Measurements from ENCODE around the gene UBE2Q1. TPM values are rescaled to one million over a fixed set of nuclear protein-coding genes. Genes with fewer than 3 reads are reported as not detected.

Gene UBE2Q1
- total RNA-seq, 1 experiment from 2014 or later: 55.8 TPM

DNA sequence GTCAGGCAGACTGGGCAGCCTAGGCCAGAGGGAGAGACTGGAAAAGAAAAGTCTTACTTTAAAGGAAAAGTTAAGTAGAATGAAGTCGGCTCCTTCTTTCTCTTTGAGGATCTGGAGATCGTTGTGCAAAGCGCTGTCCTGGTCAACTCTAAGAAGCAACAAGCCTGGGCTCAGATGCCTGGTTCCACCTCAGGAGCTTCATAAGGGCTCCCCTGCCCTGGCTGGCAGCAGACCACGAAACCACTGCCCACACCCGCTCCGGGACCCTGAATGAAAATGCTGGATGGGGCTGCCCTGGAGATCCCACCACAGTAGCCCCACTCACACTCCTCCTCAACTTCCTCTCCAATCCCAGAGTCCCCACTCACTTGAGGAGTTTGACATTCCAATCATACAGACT, 6.4 kb downstream of the UBE2Q1 start:
- Histone ChIP-seq H3K4me3 (no peak overlapping the region), H3K4me1 (replicated peaks) (peaks cover 15% of the 10 kb centered on the region), H3K27me3 (replicated peaks) (no peaks in the 10 kb centered on the region), H3K36me3 (peaks cover 80% of the 10 kb centered on the region), H3K9me3 (replicated peaks) (no peaks in the 10 kb centered on the region), H3K27ac (no peak overlapping the region)
- DNase-seq (ENCODE audit: low read depth in 1 of 2, low spot score in 2 of 2): no peak

DNA sequence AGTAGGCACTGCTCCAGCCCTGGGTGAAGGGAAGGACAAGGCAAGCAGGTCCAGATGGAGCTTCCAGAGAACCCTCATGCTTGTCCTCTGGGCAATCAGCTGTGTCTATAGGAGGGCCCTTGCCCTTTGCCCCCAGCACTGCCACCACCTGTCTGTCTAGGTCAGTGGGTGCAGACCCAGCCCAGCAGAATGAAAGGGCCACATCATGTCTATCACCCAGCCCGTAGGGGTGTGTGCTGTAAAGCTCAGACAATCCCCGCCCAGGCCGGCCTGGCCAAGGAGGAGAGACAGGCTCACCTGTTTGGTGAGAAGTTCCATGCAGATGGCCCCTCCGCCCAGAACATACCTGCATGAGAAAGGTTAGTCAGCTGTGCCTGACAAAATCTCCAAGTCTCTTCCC, 7.0 kb downstream of the UBE2Q1 start:
- DNase-seq (ENCODE audit: low read depth in 1 of 2, low spot score in 2 of 2): no peak
- Histone ChIP-seq H3K27me3 (replicated peaks) (no peaks in the 10 kb centered on the region), H3K9me3 (replicated peaks) (no peaks in the 10 kb centered on the region), H3K36me3 (peaks cover 77% of the 10 kb centered on the region), H3K27ac (no peak overlapping the region), H3K4me3 (no peak overlapping the region), H3K4me1 (replicated peaks) (peaks cover 10% of the 10 kb centered on the region)

DNA sequence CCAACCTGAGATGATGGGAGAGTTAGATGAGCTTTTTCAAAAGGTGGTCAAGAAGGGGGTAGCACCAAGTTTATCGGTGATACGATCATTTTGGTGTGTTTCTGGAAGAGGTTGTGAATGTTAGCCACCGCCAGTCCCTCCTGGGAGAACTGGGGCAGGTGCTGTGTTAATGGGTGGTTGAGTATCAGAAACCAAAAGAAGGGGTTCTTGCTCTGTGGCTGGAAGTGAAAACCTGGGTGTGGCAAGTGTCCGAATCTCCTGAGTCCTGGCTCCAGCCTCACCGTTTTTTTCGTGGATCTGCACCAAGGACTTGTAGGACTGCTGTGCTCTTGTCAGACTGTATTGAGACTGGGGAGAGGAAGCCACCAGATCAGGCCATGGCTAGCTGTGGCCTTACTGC, 7.8 kb downstream of the UBE2Q1 start:
- Histone ChIP-seq H3K4me3 (no peak overlapping the region), H3K27me3 (replicated peaks) (no peaks in the 10 kb centered on the region), H3K27ac (no peak overlapping the region), H3K4me1 (replicated peaks) (0 out of 2 replicates have a peak, but pooled peaks cover 5% of the 10 kb centered on the region), H3K36me3 (peaks cover 69% of the 10 kb centered on the region), H3K9me3 (replicated peaks) (no peaks in the 10 kb centered on the region)
- DNase-seq (ENCODE audit: low read depth in 1 of 2, low spot score in 2 of 2): no peak

DNA sequence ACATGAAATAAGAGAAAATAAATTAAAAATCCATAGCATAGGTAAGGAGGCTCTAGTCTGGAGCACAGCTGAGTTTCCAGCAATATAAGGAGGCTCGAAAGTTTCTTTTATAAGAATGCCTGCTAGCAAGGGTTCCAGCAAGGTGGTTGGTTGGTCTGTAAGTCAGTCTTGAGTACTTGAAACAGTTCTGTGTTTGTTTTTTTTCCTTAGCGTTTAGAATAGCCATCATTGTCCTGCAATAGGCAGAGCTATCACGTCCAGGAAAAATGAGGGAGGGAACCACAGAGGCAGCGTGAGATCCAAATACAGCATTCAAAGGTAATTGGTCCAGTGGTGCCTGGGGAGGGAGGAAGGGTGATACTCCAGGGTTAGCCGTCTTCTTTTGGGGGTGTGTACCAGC, 8.4 kb downstream of the UBE2Q1 start:
- no peak for DNase-seq (ENCODE audit: low read depth in 1 of 2, low spot score in 2 of 2)
- H3K27ac ChIP-seq: no peak overlapping the region
- H3K4me1 ChIP-seq (replicated peaks): 0 out of 2 replicates have a peak, but pooled peaks cover 5% of the 10 kb centered on the region
- H3K36me3 ChIP-seq: peaks cover 63% of the 10 kb centered on the region
- no peaks in the 10 kb centered on the region for H3K9me3 ChIP-seq (replicated peaks)
- no peaks in the 10 kb centered on the region for H3K27me3 ChIP-seq (replicated peaks)
- no peak overlapping the region for H3K4me3 ChIP-seq

DNA sequence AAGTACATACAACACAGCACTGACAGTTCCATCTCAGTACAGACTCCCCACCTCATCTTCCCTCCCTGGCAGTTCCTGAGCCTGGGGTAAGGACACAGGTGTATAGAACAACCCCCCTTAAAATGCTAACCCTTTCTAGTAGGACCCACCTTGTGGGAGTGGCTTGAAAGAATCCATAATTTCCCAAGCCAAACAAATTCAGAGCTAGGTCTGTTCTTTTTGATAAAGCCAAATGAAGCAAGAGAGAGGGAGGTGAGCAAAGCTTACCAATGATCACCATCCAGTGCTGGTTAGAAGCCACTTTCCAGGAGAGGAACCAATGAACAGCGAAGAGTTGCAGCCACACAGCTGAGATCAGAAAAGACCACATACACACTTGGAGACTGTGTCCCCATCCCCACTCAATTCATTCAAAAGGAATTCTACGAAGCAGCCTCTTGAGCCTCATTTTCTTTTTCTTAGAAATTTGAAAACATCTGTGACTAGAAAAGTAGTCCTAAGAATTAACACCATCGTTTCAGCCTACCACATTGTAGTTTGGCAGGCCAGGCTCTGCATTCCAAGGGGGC, 9.2 kb downstream of the UBE2Q1 start:
- peaks cover 55% of the 10 kb centered on the region for H3K36me3 ChIP-seq

DNA sequence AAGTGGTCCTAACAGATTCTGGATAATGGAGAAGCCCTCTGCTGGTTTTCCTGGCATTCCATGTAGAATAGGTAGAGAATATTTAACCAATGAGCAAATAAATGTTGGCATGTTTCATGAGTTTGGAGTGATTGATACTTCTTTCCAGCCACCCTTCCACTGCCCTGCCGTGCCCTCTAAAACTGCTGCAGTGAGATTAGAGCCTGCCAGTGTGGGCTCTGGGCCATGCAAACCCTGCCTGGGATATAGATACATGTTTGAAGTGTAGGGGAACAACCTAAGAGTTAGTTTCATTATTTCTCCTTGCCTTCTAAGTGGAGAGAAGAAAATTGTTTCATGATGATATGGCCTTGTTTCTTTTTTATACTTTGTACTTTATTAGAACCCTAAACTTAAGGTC, 10.4 kb downstream of the UBE2Q1 start:
- Histone ChIP-seq H3K4me1 (replicated peaks) (peaks cover 8% of the 10 kb centered on the region), H3K27ac (no peak overlapping the region), H3K4me3 (no peak overlapping the region), H3K27me3 (replicated peaks) (no peaks in the 10 kb centered on the region), H3K9me3 (replicated peaks) (no peaks in the 10 kb centered on the region), H3K36me3 (peaks cover 42% of the 10 kb centered on the region)
- DNase-seq (ENCODE audit: low read depth in 1 of 2, low spot score in 2 of 2): no peak

More for the DNA sequence above, 9.2 kb downstream of the UBE2Q1 start:
- Histone ChIP-seq H3K9me3 (replicated peaks) (no peaks in the 10 kb centered on the region), H3K4me3 (no peak overlapping the region), H3K4me1 (replicated peaks) (0 out of 2 replicates have a peak, but pooled peaks cover 5% of the 10 kb centered on the region), H3K27me3 (replicated peaks) (no peaks in the 10 kb centered on the region), H3K27ac (no peak overlapping the region)
- DNase-seq (ENCODE audit: low read depth in 1 of 2, low spot score in 2 of 2): no peak

DNA sequence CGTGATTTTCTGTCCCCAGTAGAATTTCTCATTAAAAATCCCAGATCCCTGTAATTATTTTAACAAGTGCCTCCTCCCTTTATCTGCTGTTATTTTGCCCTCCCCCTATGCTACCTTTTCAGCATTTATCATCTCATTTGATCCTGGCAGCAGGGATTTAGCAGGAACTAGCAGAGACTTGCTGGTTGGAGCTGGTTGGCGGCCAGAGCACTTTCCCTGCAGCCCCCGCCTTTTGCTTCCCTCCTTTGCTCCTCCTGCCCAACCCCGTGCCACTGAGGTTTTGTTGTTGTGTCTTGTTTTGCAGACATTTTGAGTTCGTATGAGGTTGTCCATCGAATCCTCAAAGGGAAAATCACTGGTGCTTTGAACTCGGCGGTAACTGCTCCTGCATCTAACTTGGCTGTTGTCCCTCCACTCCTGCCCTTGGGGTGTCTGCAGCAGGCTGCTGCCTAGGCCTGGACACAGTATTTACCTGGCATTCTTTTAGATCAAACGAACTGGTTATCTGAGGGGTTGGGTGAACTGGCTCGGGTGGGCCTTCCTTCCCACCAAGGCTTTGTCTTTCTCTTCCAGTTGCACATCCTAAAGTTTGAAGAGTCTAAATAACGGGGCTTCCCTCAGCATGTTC, 11.2 kb downstream of the UBE2Q1 start:
- Histone ChIP-seq H3K27ac (no peak overlapping the region), H3K36me3 (peaks cover 34% of the 10 kb centered on the region), H3K4me1 (replicated peaks) (peaks cover 6% of the 10 kb centered on the region), H3K27me3 (replicated peaks) (0 out of 2 replicates have a peak, but pooled peaks cover 2% of the 10 kb centered on the region), H3K4me3 (no peak overlapping the region), H3K9me3 (replicated peaks) (no peaks in the 10 kb centered on the region)
- DNase-seq (ENCODE audit: low read depth in 1 of 2, low spot score in 2 of 2): no peak

DNA sequence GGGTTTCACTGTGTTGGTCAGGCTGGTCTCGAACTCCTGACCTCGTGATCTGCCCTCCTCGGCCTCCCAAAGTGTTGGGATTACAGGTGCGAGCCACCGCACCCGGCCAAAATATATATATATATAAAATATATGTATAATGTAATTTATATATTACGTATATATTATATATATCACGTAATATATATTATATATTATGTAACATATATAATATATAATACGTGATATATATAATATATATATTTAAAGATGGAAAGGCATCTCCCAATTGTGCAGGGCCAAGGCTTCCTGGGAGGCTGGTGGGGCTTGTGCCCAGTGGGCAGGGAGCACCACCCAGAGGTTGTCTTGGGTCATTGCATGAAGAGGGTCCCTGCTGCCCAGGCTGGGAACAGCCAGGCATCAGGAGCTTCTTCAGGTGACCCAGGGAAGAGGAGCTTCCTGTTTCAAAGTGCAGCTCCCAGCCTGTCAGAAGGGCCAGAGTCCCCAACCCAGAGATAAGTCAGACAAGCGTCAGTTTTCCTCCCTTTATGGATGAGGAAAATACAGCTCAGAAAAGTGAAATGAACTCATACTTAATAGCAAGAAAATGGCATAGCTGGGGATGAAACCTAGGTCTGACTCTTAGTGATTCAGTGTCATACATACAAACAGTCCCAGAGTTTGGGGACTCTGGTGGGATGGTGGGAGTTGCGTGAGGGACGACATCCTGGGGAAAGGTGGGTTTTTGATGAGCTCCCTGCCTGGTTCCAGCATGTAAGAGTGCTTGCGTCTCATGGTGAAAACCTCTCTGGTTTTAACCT, 12.0 kb downstream of the UBE2Q1 start:
- peaks cover 27% of the 10 kb centered on the region for H3K36me3 ChIP-seq
- H3K4me1 ChIP-seq (replicated peaks): peaks cover 6% of the 10 kb centered on the region
- 0 out of 2 replicates have a peak, but pooled peaks cover 2% of the 10 kb centered on the region for H3K27me3 ChIP-seq (replicated peaks)
- peak; percentile 39 to 73 for DNase-seq (ENCODE audit: low read depth in 1 of 2, low spot score in 2 of 2)
- H3K4me3 ChIP-seq: no peak overlapping the region
- H3K9me3 ChIP-seq (replicated peaks): no peaks in the 10 kb centered on the region
- H3K27ac ChIP-seq: no peak overlapping the region

DNA sequence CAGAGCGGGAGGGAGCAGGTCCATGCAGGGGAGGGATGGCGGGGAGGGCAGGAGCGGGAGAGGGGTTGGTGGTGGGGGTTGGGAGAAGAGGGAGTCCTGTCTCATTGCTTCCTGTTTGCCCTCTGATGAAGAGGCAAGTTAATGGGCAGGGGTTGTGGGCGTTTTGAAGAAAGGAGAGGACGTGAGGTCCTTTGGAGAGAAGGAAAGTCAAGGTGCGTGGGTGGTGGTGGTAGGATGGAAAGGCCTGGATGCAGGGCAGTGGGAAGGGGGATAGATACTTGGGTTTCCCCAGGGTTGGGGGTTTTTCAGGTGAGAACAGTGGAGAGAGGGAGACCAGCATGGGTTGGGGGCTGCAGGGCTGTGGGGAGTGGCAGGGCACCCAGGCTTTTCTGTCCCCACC, 17.2 kb downstream of the UBE2Q1 start:
- peaks cover 12% of the 10 kb centered on the region for H3K4me1 ChIP-seq (replicated peaks)
- H3K27ac ChIP-seq: no peak overlapping the region
- no peaks in the 10 kb centered on the region for H3K9me3 ChIP-seq (replicated peaks)
- peaks cover 2% of the 10 kb centered on the region for H3K27me3 ChIP-seq (replicated peaks)
- no peaks in the 10 kb centered on the region for H3K36me3 ChIP-seq
- no peak overlapping the region for H3K4me3 ChIP-seq
- no peak for DNase-seq (ENCODE audit: low read depth in 1 of 2, low spot score in 2 of 2)

DNA sequence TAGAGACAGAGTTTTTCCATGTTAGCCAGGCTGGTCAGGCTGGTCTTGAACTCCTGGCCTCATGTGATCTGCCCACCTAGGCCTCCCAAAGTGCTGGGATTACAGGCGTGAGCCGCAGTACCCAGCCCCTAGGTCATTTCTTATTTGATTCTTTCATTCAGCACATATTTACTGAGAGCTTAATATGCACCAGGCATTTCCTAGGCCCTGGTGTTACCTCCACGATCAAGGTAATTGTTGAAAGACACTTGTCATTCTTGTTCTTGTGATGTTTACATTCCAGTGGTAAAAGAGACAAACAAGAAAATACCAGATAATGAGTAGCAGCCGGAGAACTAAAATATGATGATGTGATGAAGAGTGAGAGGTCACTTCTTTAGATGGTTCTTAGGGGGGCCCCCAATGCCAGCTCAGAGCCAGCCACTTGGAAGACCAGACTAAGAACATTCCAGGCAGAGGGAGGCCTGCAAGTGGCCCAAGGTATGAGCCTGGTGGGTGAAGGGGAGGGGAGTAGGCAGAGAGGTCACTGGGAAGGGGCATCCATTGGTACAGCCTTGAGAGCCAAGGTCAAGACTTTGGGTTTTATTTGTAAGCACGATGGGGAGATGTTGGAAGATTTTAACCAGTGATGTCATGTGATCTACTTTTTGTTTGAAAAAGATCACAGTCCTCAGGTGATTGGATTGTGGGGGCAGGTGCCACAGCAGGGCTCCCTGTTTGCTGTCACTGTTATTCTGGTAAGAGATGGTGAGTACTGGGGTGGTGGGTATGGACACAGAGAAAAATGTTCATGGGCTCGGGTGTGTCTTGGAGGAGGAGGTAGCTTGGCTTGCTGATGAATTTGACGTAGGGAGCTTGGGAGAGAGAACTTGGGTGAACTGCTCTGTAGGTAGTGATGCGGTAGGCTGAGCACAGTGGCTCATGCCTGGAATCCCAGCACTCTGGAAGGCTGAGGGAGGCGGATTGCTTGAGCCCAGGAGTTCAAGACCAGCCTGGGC, 18.7 kb downstream of the UBE2Q1 start:
- H3K9me3 ChIP-seq (replicated peaks): no peaks in the 10 kb centered on the region
- no peak overlapping the region for H3K4me3 ChIP-seq
- no peak overlapping the region for H3K27ac ChIP-seq
- H3K4me1 ChIP-seq (replicated peaks): peaks cover 12% of the 10 kb centered on the region
- peak in 1 of 2 experiments; percentile 20 for DNase-seq (ENCODE audit: low read depth in 1 of 2, low spot score in 2 of 2)
- no peaks in the 10 kb centered on the region for H3K36me3 ChIP-seq
- H3K27me3 ChIP-seq (replicated peaks): peaks cover 2% of the 10 kb centered on the region

DNA sequence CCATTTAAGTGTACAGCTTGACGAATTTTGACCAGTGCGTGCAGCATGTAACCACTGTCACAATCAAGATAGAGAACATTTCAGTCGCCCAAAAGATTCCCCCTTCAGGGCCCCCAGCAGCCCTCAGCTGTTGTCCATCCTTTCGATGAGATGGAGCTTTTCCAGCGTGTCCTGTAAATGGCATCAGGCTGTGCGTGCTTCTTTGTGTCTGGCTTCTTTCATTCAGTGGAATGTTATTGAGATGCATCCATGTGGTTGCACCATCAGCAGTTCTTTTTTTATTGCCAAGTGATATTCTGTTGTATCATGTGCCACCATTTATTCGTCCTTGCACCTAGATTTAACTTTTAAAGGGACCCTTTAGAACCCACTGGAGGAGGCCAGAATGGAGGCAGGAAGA, 21.9 kb downstream of the UBE2Q1 start:
- Histone ChIP-seq H3K4me3 (no peak overlapping the region), H3K4me1 (replicated peaks) (peaks cover 6% of the 10 kb centered on the region), H3K27me3 (replicated peaks) (peaks cover 3% of the 10 kb centered on the region), H3K27ac (no peak overlapping the region), H3K36me3 (no peaks in the 10 kb centered on the region), H3K9me3 (replicated peaks) (no peaks in the 10 kb centered on the region)
- no peak for DNase-seq (ENCODE audit: low read depth in 1 of 2, low spot score in 2 of 2)

DNA sequence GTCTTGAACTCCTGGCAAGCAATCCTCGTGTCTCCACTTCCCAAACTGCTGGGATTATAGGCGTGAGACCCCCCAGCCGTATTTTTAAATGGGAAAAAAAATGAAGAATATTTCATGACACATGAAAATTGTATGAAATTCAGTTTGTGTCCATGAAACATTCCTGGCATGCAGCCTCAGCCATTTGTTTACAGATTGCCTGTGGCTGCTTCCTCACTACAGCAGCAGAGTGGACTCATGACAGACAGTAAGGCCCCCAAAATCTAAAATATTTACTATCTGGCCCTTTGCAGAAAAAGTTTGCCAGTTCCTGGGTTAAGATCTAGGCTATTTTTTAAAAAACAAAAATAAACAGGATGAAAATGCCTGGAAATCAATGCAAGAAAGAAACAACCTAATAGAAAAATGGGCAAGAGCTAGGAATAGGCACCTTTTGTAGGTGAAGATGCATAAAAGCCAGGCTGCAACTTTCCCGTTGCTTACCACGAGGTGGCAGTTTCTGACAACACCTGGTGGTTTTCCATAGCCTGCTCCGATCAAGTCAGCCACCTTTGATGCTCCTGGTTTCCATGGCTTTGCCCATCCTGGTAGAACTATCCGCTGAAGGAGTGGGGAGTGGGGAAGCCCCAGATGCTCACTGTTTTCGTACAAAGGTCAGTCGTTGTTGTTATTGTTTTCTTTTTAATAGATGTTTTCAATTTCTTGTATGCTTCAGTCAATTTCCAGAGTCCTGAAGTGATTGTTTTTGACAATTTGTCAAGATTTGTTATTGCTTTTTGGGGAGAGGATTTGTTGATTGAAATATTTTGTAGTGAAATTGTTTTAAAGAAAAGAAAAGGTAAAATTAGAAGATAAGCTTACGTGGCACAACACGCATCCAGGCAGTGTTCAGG, 24.3 kb downstream of the UBE2Q1 start:
- Histone ChIP-seq H3K9me3 (replicated peaks) (no peaks in the 10 kb centered on the region), H3K27me3 (replicated peaks) (peaks cover 3% of the 10 kb centered on the region), H3K36me3 (no peaks in the 10 kb centered on the region), H3K4me1 (replicated peaks) (no peaks in the 10 kb centered on the region), H3K4me3 (no peak overlapping the region), H3K27ac (no peak overlapping the region)
- DNase-seq (ENCODE audit: low read depth in 1 of 2, low spot score in 2 of 2): no peak
